ENCODE data around the gene VAPB.

DNA sequence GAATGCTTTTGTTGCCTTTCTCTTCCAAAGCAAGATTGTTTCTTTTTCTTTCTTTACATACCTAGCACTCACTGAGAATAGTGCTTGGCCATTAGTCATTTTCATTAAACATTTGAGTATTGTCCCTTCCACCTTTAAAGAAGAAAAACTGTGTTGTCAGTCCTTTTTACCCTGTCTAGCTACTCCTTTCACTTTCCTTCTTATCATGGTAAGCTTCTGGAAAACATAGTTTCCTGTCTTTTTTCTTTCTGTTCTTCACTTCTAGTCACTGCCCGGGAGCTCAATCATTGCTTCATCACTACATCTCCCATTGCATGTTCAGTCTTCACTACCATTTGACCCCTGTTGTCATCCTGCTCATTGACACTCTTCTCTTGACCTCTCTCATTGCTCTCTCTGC lies 12.1 kb downstream of the VAPB start:
- TF ChIP-seq, protein P1, sequence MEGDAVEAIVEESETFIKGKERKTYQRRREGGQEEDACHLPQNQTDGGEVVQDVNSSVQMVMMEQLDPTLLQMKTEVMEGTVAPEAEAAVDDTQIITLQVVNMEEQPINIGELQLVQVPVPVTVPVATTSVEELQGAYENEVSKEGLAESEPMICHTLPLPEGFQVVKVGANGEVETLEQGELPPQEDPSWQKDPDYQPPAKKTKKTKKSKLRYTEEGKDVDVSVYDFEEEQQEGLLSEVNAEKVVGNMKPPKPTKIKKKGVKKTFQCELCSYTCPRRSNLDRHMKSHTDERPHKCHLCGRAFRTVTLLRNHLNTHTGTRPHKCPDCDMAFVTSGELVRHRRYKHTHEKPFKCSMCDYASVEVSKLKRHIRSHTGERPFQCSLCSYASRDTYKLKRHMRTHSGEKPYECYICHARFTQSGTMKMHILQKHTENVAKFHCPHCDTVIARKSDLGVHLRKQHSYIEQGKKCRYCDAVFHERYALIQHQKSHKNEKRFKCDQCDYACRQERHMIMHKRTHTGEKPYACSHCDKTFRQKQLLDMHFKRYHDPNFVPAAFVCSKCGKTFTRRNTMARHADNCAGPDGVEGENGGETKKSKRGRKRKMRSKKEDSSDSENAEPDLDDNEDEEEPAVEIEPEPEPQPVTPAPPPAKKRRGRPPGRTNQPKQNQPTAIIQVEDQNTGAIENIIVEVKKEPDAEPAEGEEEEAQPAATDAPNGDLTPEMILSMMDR (IDR thresholded peaks at IDR 0.05) = no peak
- TF ChIP-seq POLR2A (IDR thresholded peaks at IDR 0.05) (no peak), EP300 (IDR thresholded peaks at IDR 0.05) (no peak)
